GM23248 (cell line): ENCODE measurements around the gene SLC9A9.

Experiments used
- EZH2 ChIP-seq: fragments of 200-600 bp; sonication (generic); IDR thresholded peaks from 2 replicates; pipeline ENCODE4 v1.6.1; 2018; ENCODE audit warnings: antibody characterized with exemption, mild to moderate bottlenecking; ENCODE audit not compliant: insufficient read depth, poor library complexity, severe bottlenecking
- EZH2phosphoT487 ChIP-seq: fragments of 200-600 bp; sonication (generic); IDR thresholded peaks from 2 replicates; pipeline ENCODE4 v1.6.1; 2018; ENCODE audit warnings: antibody characterized with exemption, moderate library complexity, mild to moderate bottlenecking, low read depth; ENCODE audit not compliant: insufficient read depth

- no peak for TF ChIP-seq EZH2phosphoT487
- no peak for TF ChIP-seq EZH2
These were observed 527.1 kb downstream of the SLC9A9 start for GRCh38 chr3:143321058-143321769.
